Keratinocyte (primary cell): ENCODE data around the gene RAI14. TPM values are rescaled to one million over a fixed set of nuclear protein-coding genes. Genes with fewer than 3 reads are reported as not detected.

Experiments used
- DNase-seq: peaks from one replicate; pipeline ENCODE4 v3.0.0-alpha.2; 2011; ENCODE audit warnings: low read depth, missing footprints, low spot score
- FAIRE-seq: peaks from 2 replicates; lab custom pipeline; 2011; peaks lifted over from hg19 to GRCh38; lab: Jason Lieb, UNC
- H2AFZ ChIP-seq: 2 replicates; pipeline ENCODE4 v1.6.0; 2012; ENCODE audit warnings: low read length, control low read depth, inconsistent platforms; ENCODE audit not compliant: control insufficient read depth
- H3K27ac ChIP-seq: 2 replicates; pipeline ENCODE4 v1.5.1; 2011; ENCODE audit warnings: low read length; ENCODE audit not compliant: control insufficient read depth, insufficient read depth
- H3K27me3 ChIP-seq: 3 replicates; pipeline ENCODE4 v1.6.0; 2011; ENCODE audit warnings: low read length; ENCODE audit not compliant: control insufficient read depth, insufficient read depth; ENCODE audit errors: extremely low read depth
- H3K36me3 ChIP-seq, 2 experiments: 2 replicates in 1 of 2; 3 replicates in 1 of 2; pipeline ENCODE4 v1.5.1; 2011; ENCODE audit warnings: low read length in 2 of 2, mild to moderate bottlenecking in 1 of 2; ENCODE audit not compliant: control insufficient read depth in 2 of 2, insufficient read depth in 2 of 2; ENCODE audit errors: extremely low read depth in 1 of 2
- H3K4me1 ChIP-seq: 3 replicates; pipeline ENCODE4 v1.5.1; 2011; ENCODE audit warnings: low read length; ENCODE audit not compliant: control insufficient read depth, insufficient read depth; ENCODE audit errors: extremely low read depth
- H3K4me2 ChIP-seq: 3 replicates; pipeline ENCODE4 v1.6.0; 2011; ENCODE audit warnings: low read depth, low read length; ENCODE audit not compliant: control insufficient read depth, insufficient read depth; ENCODE audit errors: extremely low read depth
- H3K4me3 ChIP-seq, 3 experiments: fragments of 200-600 bp in 1 of 3; sonication (generic) in 1 of 3; 2 replicates in 2 of 3; 3 replicates in 1 of 3; pipeline ENCODE4 v1.5.1; 2011 to 2016; ENCODE audit warnings: low read length in 3 of 3, mild to moderate bottlenecking in 3 of 3, control low read depth in 2 of 3, inconsistent platforms in 1 of 3, low read depth in 1 of 3, mixed read lengths in 1 of 3, mixed run types in 1 of 3, moderate library complexity in 1 of 3; ENCODE audit not compliant: control insufficient read depth in 2 of 3, insufficient read depth in 2 of 3; ENCODE audit errors: extremely low read depth in 1 of 3
- H3K79me2 ChIP-seq: 2 replicates; pipeline ENCODE4 v1.6.0; 2012; ENCODE audit warnings: low read length; ENCODE audit not compliant: control insufficient read depth, insufficient read depth
- H3K9ac ChIP-seq: 3 replicates; pipeline ENCODE4 v1.6.0; 2011; ENCODE audit warnings: low read length; ENCODE audit not compliant: control insufficient read depth, insufficient read depth; ENCODE audit errors: extremely low read depth
- H3K9me1 ChIP-seq: 3 replicates; pipeline ENCODE4 v1.6.0; 2011; ENCODE audit warnings: low read length; ENCODE audit not compliant: control insufficient read depth, insufficient read depth; ENCODE audit errors: extremely low read depth
- H3K9me3 ChIP-seq: 2 replicates; pipeline ENCODE4 v1.5.1; 2012; ENCODE audit warnings: low read depth, low read length; ENCODE audit not compliant: control insufficient read depth
- H4K20me1 ChIP-seq: 3 replicates; pipeline ENCODE4 v1.6.0; 2011; ENCODE audit warnings: low read length; ENCODE audit not compliant: control insufficient read depth, insufficient read depth; ENCODE audit errors: extremely low read depth
- CTCF ChIP-seq, 3 experiments: IDR thresholded peaks in 1 of 3; conservative IDR thresholded peaks in 1 of 3; optimal IDR thresholded peaks in 1 of 3; 2 replicates in 2 of 3; 3 replicates in 1 of 3; pipeline versions ENCODE3 to v1.5.1; 2011; ENCODE audit warnings: low read length in 3 of 3, mild to moderate bottlenecking in 3 of 3, moderate library complexity in 2 of 3, control low read depth in 1 of 3, inconsistent platforms in 1 of 3; ENCODE audit not compliant: insufficient read depth in 2 of 3; ENCODE audit errors: extremely low read depth in 1 of 3
- EZH2 ChIP-seq: IDR thresholded peaks from one replicate; pipeline ENCODE4 v1.6.1; 2012; ENCODE audit warnings: inconsistent platforms, mild to moderate bottlenecking, low read length, moderate library complexity
- dilution Hi-C: fragments of 300-500 bp; cut with MboI; formaldehyde crosslinking; loops from one replicate; pipeline ENCODE4 v1.7.0; 2020; ENCODE audit warnings: low sequenced_read_pairs; ENCODE audit not compliant: extremely low pct_ligation_motif_present
- polyA plus RNA-seq, 5 experiments: library from polyadenylated mRNA; depleted of rRNA in 3 of 5; stranded (reverse) in 3 of 5; stranded (forward) in 1 of 5; unstranded in 1 of 5; fragments of >200 nt; gene quantifications; 1 replicate in 1 of 5; 2 replicates in 3 of 5; 3 replicates in 1 of 5; pipeline versions ENCODE4 v1.2.1 to v1.2.3, GENCODE V29; 2011 to 2012; ENCODE audit warnings: missing spikeins in 2 of 5, low read depth in 1 of 5, low replicate concordance in 1 of 5

Gene RAI14
- polyA plus RNA-seq, 1 donor (not counting 4 experiments of a cell fraction or from before 2014, with no cell fraction given): 31.4 TPM

- no peak overlapping the region for H3K27ac ChIP-seq
- no peaks in the 10 kb centered on the region for H4K20me1 ChIP-seq
- no peaks in the 10 kb centered on the region for H3K27me3 ChIP-seq
- no peaks in the 10 kb centered on the region for H3K36me3 ChIP-seq
- TF ChIP-seq CTCF (optimal IDR thresholded peaks at IDR 0.05 in 1 of 3, IDR thresholded peaks at IDR 0.05 in 1 of 3, conservative IDR thresholded peaks at IDR 0.05 in 1 of 3; ENCODE audit: extremely low read depth in 1 of 3, insufficient read depth in 2 of 3, low read length in 3 of 3) (no peak), EZH2 (no peak)
- H2AFZ ChIP-seq: no peak overlapping the region
- H3K4me1 ChIP-seq: peaks cover 4% of the 10 kb centered on the region
- H3K4me3 ChIP-seq: no peak overlapping the region
- DNase-seq (no peak), FAIRE-seq (no peak)
- H3K9me1 ChIP-seq: no peaks in the 10 kb centered on the region
- dilution Hi-C loops: no loop called here
- no peaks in the 10 kb centered on the region for H3K9me3 ChIP-seq
- no peaks in the 10 kb centered on the region for H3K79me2 ChIP-seq
- H3K4me2 ChIP-seq: no peak overlapping the region
- no peak overlapping the region for H3K9ac ChIP-seq
These were observed 82.3 kb downstream of the RAI14 start for GRCh38 chr5:34738381-34738780.

- FAIRE-seq (no peak), DNase-seq (no peak)
- Histone ChIP-seq H3K27me3 (no peaks in the 10 kb centered on the region), H3K9me3 (no peaks in the 10 kb centered on the region), H4K20me1 (no peaks in the 10 kb centered on the region), H3K4me2 (no peak overlapping the region), H3K79me2 (no peaks in the 10 kb centered on the region), H2AFZ (no peak overlapping the region), H3K9me1 (no peaks in the 10 kb centered on the region), H3K36me3 (no peaks in the 10 kb centered on the region), H3K9ac (no peak overlapping the region), H3K4me1 (peaks cover 4% of the 10 kb centered on the region), H3K4me3 (no peak overlapping the region), H3K27ac (no peak overlapping the region)
- dilution Hi-C loops: no loop called here
- TF ChIP-seq EZH2 (no peak), CTCF (optimal IDR thresholded peaks at IDR 0.05 in 1 of 3, IDR thresholded peaks at IDR 0.05 in 1 of 3, conservative IDR thresholded peaks at IDR 0.05 in 1 of 3; ENCODE audit: extremely low read depth in 1 of 3, insufficient read depth in 2 of 3, low read length in 3 of 3) (no peak)
These were observed 84.3 kb downstream of the RAI14 start for GRCh38 chr5:34740389-34740806.
